ENCODE measurements around the gene ATG16L1.
"Not testable (repeated sequence)": the region's sequence is repeated elsewhere in the genome, so short reads cannot be mapped to it uniquely, and the experiment has no call there.

The ATG16L1 gene

DNA sequence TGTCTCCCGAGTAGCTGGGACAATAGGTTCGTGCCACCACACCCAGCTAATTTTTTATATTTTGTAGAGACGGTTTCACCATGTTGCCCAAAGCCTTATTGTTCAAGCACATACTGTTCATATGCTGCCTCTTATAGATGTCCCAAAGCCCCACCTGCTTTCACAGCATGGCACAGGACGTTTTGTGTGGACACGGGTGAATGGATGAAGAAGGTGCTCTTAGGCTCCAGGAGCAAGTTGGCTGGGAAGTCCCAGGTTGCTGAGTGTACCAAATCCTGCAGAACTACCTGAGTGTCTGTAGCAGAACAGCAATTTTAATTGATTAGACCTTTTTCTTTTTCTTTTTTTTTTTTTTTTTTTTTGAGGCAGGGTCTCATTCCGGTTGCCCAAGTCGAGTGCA is 45.6 kb downstream of the ATG16L1 start:
- DNase-seq = no peak

DNA sequence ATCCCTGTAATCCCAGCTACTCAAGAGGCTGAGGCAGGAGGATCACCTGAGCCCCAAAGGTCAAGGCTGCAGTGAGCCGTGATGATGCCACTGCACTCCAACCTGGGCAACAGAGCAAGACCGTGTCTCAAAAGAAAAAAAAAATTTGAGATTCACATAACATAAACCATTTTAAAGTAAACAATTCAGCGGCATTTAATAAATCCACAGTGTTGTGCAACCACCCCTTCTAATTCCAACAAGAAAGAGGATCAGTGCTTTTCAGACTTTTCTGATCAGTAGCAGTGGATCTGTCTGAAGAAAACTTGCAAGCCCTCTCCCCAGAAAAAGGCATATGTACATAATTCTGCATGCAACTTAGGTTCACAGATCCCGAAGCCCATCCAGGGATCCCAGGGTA is 48.9 kb downstream of the ATG16L1 start:
- DNase-seq = no peak

DNA sequence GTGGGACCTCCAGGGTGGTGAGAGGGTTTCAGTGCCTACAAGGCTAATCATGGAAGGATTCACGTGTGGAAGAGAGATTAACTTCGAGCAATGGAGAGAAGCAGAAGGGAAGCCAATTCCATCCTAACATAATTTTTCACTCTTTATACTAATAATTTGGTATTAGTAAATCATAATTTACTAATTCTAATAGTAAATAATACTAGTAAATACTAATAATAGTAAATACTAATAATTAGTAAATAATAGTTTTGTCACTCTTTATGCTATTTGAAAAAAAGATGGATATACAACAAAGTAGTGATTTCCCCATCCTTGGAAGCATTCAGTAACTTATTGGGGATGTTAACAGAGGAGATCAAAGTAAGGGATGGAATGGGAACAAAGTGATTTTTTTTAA is 49.8 kb downstream of the ATG16L1 start:
- no peak for DNase-seq

DNA sequence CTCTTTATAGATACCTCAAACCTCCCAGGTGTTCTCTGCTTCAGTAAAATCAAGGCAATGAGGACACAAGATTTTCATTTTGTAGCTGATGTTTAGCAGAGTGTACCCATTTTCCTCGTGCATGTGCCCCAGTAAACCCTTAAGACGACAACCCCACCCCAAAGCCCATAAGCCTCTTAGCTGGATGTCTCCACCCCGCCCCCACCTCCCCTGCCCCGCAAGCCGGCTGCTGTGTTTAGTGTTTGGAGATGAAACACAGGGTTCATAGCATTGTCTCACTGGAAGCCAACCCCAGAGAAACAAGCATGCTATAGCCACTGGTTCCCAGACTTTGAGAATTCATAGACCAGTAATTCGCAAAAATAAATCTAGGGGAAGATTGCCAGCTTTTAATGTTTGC is 50.3 kb downstream of the ATG16L1 start:
- no peak for DNase-seq

DNA sequence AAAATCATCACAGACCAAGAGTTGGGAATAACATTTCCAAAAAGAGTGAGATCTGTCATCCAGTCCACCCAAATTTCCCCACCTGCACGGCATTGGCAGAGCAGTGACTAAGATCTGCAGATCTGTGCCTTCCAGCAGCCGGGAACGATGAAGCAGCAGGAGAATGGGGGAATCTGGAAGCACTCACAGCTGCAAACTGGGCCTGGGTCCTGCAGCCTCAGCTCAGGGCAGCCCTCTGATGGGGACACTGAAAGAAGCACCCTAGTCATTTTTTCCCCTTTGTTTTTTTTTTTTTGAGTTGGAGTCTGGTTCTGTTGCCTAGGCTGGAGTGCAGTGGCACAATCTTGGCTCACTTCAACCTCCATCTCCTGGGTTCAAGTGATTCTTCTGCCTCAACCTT is 51.8 kb downstream of the ATG16L1 start:
- no peak for DNase-seq

DNA sequence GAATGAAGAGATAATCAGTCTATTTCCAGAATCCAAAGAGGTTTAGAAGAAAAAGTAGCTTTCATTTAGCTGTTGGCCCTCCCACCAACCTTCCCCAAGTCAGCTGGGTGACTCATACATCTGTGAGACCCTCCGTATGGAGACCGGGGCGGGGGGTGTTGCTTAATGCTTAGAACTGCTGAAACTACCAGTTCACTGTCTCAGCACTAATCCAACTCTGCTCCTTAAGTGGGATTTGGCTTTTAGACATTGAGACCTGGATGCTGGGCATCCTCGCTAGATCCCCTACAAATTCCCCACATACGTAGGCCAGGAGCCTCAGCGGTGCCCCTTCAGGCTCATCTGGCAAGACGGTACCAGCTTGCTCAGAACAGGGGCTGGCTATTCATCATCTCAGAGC is 56.1 kb downstream of the ATG16L1 start, which contains the start of gene SAG:
Gene SAG, plus strand, starts transcription at position 252 of the 400 bp plus-strand sequence. CDS start 1,374 bp downstream, outside the sequence.
- DNase-seq = no peak

DNA sequence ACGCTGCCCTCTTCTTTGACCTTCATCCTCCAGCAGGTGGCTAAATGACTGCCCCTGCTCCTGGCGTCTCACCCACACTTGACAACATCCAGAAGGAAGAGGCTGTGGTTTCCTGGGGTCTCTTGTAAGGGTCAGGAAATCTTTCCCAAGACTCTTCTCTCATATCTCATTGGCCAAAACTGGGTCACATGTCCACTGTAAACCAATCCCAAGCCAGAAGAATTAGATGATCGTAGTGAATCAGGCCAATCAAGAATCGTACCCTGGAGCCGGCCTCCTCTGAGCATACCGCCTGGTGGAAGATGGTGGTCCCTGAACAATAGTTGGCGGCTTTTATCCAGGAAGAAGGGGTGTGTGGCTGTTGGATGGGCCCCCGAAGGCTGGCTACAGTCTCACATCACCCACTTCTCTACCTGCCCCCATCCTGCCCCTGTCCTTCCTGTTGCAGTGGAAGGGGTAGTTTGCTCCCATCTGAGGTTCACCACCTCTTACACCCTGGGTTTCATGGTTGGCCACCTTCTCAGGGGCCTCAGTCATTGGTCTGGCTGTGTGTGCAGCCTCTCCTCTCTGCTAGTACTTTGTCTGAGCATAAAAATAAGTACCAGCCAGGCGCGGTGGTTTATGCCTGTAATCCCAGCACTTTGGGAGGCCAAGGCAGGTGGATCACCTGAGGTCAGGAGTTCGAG is 59.9 kb downstream of the ATG16L1 start:
- no peak for DNase-seq

DNA sequence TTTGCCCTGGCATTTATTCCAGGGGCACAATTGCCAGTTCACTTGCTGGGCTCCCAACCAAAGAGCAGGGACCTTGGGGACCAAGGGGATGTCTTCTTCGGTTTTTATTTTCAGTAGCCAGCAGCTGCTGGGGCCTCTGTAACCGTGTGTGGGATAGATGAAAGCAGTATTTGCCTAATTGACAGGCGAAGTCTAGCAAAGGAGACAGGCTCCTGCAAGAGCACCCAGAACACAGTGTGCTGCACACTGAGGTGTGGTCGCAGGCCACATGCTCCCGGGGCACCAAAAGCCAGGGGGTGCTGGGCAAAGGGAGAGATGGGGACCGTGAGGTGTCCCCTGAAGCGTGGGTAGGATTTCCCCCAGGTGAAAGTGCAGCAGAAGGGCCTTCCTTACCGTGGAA is 61.4 kb downstream of the ATG16L1 start:
- DNase-seq = no peak

DNA sequence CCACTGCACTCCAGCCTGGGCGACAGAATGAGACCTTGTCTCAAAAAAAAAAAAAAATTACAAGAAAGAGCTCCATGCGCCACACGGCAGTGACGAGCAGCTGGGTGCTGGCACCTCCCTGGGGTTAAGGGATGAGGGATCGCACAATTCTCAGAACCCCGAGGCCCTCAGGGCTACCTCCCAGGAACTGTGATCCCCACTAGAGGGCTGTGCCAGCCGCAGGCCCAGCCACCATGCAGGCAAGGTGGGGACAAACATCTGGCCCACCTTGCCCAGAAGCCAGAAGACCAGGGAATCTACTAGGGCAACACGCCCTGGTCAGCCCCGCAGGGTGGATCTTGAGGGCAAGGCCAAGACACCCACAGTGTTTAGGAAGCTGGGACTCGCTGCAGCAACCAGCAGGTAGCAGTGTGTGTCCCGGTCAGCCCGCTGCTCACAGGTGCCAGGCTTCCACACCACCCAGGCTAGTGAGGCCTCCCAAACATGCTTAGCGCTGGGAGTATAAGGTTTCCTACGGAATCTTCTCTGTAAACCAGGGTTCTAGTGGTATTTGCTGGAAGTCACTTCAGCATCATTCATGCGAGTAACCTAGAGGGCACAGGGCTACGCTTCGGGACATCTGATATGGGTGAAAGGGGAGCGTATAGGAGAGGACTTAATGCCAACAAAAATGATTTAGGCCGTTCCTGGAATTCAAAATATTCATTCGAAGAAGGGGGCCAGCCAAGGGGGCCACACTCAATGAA is 62.9 kb downstream of the ATG16L1 start:
- no peak for DNase-seq

DNA sequence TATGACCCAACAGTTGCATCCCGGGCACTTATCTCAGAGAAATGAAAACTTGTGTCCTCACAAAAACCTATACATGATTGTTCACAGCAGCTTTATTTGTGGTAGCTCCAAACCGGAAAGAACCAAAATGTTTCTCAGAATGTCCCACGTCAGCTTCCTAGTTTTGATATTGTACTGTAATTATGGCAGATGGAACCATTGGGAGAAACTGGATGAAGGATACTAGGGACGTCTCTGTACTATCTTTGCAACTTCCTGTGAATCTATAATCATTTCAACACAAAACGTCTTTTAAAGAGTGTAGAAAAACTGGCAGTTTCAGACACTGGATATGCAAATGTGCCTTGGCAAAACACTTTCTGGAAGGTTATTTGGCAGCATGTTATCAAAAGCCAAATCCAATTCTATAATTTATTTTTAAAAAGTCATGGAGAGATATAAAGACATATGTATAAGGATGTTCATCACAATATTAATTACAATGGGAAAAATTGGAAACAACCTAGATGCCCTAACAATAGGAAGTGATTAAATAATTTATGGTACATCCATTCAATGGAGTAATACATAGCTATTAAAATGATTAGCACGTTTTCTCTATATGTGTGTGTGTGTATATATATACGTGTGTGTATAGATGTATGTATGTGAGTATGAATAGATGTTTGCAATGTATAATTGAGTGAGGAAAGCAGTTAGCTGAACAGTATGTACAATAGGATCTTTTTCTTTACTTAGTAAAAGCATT is 65.9 kb downstream of the ATG16L1 start:
- no peak for DNase-seq

DNA sequence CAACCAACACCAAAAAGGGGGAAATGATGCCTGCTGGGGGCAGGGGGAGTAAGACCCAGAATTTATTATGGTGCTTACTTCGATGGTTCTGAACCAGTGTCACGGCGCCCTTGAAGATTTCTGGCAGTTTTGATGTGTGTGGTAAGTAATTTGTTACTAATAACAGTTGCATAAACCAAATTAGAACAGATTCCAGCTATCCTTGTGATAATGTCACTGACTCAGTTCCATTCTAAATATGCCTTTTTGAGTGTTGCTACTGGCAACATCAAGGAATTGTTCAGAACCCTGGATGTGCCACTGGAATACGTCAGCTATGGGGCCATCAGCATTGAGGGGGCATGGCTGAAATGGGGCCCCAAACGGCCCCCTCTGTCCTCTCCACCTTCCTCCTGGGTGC is 67.8 kb downstream of the ATG16L1 start:
- DNase-seq = no peak

DNA sequence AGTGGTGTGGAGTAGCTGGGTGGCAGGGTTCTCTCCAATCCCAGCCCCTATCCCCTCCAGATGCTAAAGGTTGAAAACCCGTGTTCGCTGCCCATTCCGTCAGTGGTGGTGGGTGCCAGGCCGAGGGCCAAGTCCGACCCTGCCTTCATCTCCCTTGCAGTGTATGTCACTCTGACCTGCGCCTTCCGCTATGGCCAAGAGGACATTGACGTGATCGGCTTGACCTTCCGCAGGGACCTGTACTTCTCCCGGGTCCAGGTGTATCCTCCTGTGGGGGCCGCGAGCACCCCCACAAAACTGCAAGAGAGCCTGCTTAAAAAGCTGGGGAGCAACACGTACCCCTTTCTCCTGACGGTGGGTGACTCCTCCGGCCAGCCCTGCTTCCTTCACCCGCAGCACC is 69.0 kb downstream of the ATG16L1 start:
- DNase-seq = no peak

DNA sequence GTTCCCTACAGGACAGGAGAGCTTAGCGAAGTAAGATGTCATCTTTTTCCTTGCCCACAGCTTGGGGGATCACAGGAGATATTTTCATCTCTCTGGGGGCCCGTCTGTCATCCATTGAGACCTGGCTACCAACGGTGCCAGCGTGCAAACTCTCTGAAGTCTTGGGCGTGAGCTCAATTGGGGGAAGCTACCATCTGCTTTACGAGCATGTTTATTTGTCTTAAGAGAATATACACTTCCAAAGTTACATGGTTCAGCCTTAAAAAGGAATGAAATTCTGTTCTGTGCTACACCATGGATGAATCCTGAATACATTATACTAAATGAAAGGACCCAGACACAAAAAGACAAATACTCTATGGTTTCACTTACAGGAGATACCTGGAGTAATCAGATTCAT is 69.7 kb downstream of the ATG16L1 start:
- DNase-seq = no peak

DNA sequence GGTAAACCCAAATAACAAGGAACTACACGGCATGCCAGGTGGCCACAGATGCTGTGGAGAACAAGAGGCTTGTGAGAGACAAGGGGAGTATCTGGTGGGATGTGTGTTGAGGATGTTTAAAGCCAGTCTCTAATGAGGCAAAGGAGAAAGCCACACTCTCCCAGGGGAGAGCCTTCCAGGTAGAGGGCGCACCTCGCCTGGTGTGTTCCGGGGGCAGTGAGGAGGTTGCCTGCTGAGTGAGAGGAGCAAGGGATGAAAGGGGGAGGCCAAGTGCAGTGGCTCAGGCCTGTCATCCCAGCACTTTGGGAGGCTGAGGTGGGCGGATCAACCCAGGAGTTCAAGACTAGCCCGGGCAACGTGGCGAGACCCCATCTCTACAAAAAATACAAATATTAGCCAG is 72.4 kb downstream of the ATG16L1 start:
- DNase-seq = no peak

DNA sequence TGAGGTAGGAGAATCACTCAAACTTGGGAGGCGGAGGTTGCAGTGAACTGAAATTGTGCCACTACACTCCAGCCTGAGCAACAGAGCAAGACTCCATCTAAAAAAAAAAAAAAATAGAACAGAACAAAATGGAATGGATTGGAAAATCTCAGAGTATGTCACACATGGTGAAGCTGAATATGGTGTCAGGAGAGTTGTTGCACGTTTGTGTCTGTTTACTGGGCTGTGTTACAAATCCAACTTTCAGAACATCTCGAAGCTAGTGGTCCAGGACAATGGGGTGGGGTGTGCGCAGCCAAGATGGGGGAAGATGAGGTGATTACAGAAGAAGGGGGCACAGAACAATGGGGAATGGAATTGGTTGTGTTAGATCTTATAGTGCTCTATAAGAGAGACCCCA is 73.8 kb downstream of the ATG16L1 start:
- DNase-seq = no peak

DNA sequence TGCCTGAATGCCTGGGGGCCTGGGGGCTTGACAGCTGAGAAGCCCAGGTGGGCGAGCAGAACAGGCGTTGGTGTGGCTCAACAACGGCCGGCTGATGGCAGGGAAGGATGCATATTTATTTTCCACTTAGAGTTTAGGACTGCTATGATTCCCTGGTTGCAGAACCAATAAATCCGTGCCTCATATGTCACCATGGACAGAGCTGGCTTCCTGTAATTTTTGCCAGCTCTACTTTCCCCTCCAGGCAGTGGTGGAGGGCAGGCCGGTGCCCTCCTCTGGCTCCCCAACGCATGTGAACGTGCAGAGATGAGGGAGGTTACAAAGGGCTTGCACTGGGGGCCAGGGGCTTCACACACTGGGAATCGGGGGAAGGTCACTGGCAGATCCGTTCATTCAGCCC is 74.3 kb downstream of the ATG16L1 start:
- no peak for DNase-seq

DNA sequence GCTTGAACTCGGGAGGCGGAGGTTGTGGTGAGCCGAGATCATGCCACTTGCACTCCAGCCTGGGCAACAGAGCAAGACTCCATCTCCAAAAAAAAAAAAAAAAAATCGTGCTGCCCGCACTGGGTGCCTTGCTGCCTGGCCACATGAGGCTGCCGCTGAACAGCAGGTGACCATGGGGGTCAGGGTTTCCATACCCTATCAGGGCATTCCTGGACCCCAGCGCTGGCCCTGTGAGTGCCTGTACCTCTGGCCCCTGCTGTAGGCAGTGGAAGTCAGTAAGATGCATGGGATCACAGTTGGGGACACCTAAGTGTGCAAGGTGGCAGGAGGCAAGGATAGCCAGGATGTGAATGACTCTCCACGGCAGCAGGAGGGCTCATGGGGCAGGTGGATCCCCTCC is 75.0 kb downstream of the ATG16L1 start:
- DNase-seq = no peak

DNA sequence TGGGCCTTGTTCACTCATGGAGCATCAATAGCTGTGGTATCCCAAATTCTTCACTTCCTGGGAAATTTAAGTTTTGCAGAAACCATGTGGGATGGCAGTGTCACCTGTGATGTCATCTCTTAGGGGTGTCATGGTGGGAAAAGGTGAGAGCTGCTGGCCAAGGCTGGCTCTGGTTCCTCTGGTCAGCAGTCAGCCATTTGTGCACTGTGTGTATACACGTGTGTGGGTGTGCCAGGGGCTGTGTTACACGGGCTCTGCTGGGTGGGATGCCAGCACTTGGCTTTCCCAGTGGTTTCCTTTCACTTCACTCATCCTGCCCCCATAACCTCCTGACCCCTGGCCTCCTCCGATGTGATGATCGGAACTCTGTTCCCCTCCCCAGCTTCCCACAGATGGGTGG is 77.4 kb downstream of the ATG16L1 start:
- DNase-seq = no peak

DNA sequence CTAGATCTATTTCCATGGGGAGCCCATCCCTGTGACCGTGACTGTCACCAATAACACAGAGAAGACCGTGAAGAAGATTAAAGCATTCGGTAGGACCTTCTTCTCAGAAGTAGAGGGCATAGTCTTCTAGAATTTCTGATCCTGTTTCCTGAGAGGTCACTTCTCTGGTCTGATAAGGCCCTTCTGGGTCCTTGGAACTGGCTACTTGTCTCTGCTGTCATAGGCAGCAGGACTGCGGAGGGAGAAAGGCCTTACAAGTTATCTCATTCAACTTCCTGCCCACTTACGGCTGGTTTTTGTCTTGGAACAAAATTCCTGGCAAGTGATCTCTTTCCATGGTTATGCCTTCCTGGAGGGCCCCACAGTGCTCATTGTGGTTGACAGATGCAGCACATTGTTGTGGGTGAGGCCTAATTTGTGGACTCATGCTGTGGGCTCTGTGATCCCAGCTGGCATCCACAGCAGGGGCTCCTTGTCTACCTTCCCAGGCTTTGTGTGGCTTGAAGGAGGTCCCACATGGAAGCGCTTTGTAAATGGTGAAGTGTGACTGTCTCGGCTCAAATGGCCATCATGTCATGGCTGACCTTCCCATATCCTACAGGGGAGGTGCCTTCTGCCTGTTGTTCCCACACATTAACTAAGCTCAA is 78.1 kb downstream of the ATG16L1 start:
- peak; percentile 56 for DNase-seq

DNA sequence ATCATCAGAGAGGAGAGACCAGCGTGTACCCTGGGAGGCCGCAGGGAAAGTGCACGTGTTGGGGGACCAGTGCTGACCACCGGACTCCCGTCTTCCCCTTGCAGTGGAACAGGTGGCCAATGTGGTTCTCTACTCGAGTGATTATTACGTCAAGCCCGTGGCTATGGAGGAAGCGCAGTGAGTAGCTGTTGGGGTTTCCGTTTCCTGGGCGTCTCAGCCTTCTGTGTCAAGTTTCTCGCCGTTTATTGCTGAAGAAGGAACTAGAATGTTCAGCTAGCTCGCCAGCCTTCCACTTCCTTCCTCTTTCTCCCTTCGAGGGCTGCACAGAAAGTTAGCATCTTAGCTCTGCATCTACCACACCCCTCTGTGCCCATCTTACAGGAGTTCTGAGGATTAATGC is 80.1 kb downstream of the ATG16L1 start:
- no peak for DNase-seq

DNA sequence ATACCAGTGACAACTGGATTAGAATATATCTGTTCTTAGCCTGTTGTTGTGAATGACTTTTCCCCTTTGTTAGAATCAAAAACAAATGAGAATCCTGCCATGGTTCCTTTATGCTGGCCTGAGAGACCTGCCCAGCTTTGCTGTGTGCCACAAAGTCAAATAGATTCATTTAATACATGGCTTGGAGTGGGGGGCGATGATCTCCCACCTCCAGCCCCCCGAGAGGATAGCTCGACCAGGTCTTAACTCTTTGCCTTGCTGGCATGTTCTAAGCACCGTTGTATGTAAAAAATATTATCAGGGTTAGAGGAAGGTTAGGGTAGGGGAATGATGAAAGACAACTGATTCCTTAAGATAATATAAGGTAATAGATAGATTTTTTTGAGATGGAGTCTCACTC is 80.7 kb downstream of the ATG16L1 start:
- no peak for DNase-seq

DNA sequence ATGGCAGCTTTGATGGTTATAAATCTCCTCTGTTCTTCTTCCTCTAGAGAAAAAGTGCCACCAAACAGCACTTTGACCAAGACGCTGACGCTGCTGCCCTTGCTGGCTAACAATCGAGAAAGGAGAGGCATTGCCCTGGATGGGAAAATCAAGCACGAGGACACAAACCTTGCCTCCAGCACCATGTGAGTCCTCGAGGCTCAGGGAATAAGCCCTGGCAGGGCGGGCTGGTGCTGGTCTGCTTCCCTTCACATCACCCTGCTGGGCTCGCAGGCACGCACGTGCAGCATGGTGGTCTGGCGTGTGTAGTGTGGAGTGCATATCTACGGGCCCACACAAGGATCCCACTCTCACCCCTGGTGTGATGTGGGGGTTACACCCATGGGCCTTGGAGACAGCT is 83.4 kb downstream of the ATG16L1 start:
- no peak for DNase-seq

DNA sequence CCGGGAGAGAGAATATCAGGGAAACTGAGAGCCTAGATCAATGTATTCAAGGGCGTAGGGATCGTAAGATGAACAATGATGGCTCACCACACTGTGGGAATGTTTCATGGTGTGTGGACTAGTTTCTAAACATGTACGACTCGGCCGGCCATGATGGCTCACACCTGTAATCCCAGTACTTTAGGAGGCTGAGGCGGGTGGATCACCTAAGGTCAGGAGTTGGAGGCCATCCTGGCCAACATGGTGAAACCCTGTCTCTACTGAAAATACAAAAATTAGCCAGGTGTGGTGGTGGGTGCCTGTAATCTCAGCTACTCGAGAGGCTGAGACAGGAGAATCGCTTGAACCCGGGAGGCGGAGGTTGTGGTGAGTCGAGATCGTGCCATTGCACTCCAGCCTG is 84.6 kb downstream of the ATG16L1 start:
- not testable (repeated sequence) for DNase-seq
